GM23248 (cell line): Measurements from ENCODE around the gene RASA3. TPM values are rescaled to one million over a fixed set of nuclear protein-coding genes. Genes with fewer than 3 reads are reported as not detected.
A peak's percentile ranks its signal among the peaks of the same experiment; 100 is the strongest.

Experiments
- DNase-seq: peaks from one replicate; pipeline ENCODE4 v3.0.0-alpha.2; 2015
- H2AFZ ChIP-seq: fragments of 200-600 bp; sonication (generic); 2 replicates; pipeline ENCODE4 v1.6.1; 2016; ENCODE audit warnings: antibody characterized with exemption
- H3F3A ChIP-seq: fragments of 200-600 bp; sonication (generic); 2 replicates; pipeline ENCODE4 v1.6.1; 2016; ENCODE audit warnings: mild to moderate bottlenecking, antibody characterized with exemption, mixed run types; ENCODE audit not compliant: insufficient read depth
- H3K27ac ChIP-seq: fragments of 200-600 bp; sonication (generic); 2 replicates; pipeline ENCODE4 v1.5.1; 2016; ENCODE audit warnings: mild to moderate bottlenecking
- H3K27me3 ChIP-seq: fragments of 200-600 bp; sonication (generic); replicated peaks from 2 replicates; pipeline ENCODE4 v1.6.1; 2016; ENCODE audit warnings: mild to moderate bottlenecking; ENCODE audit not compliant: insufficient read depth
- H3K36me3 ChIP-seq: fragments of 200-600 bp; sonication (generic); 2 replicates; pipeline ENCODE4 v1.6.1; 2016; ENCODE audit warnings: low read depth, mild to moderate bottlenecking
- H3K4me1 ChIP-seq: fragments of 200-600 bp; sonication (generic); 2 replicates; pipeline ENCODE4 v1.6.1; 2016; ENCODE audit warnings: mild to moderate bottlenecking; ENCODE audit not compliant: insufficient read depth
- H3K4me2 ChIP-seq: fragments of 200-600 bp; sonication (generic); one replicate; pipeline ENCODE4 v1.6.1; 2016; ENCODE audit warnings: mild to moderate bottlenecking; ENCODE audit not compliant: unreplicated experiment
- H3K4me3 ChIP-seq: fragments of 200-600 bp; sonication (generic); 2 replicates; pipeline ENCODE4 v1.5.1; 2016; ENCODE audit warnings: mild to moderate bottlenecking
- H3K79me2 ChIP-seq: fragments of 200-600 bp; sonication (generic); 2 replicates; pipeline ENCODE4 v1.6.1; 2016; ENCODE audit warnings: mild to moderate bottlenecking; ENCODE audit not compliant: insufficient read depth
- H3K9ac ChIP-seq: fragments of 200-600 bp; sonication (generic); 2 replicates; pipeline ENCODE4 v1.6.1; 2016; ENCODE audit warnings: mild to moderate bottlenecking
- H3K9me2 ChIP-seq: fragments of 200-600 bp; sonication (generic); 2 replicates; pipeline ENCODE4 v1.6.1; 2016; ENCODE audit warnings: mixed run types, mild to moderate bottlenecking, moderate library complexity; ENCODE audit not compliant: insufficient read depth
- H3K9me3 ChIP-seq: fragments of 200-600 bp; sonication (generic); one replicate; pipeline ENCODE4 v1.6.1; 2017; ENCODE audit warnings: low read depth
- H4K20me1 ChIP-seq: fragments of 200-600 bp; sonication (generic); 2 replicates; pipeline ENCODE4 v1.6.0; 2016; ENCODE audit not compliant: insufficient read depth
- EZH2 ChIP-seq: fragments of 200-600 bp; sonication (generic); IDR thresholded peaks from 2 replicates; pipeline ENCODE4 v1.6.1; 2018; ENCODE audit warnings: antibody characterized with exemption, mild to moderate bottlenecking; ENCODE audit not compliant: insufficient read depth, poor library complexity, severe bottlenecking
- EZH2phosphoT487 ChIP-seq: fragments of 200-600 bp; sonication (generic); IDR thresholded peaks from 2 replicates; pipeline ENCODE4 v1.6.1; 2018; ENCODE audit warnings: antibody characterized with exemption, moderate library complexity, mild to moderate bottlenecking, low read depth; ENCODE audit not compliant: insufficient read depth
- WGBS, 2 experiments: methylation state at CpG; one replicate each; pipeline ENCODE4 v1.1.6; 2015 to 2017; ENCODE audit warnings: low lambda C conversion rate in 2 of 2, low coverage in 1 of 2; ENCODE audit errors: missing lambda C conversion rate in 2 of 2; 5-methylcytosine and 5-hydroxymethylcytosine counted together
- in situ Hi-C: fragments of 300-500 bp; cut with MboI; formaldehyde crosslinking; loops from 2 replicates; pipeline ENCODE4 v1.15.0; 2020
- polyA plus RNA-seq: library from polyadenylated mRNA; unstranded; fragments of >200 nt; fragmentation: Nextera tagmentation; extraction: Ambion mirVana; gene quantifications from 2 replicates; pipeline ENCODE4 v1.2.1, GENCODE V29; 2016
- total RNA-seq: library from RNA; depleted of rRNA; stranded (reverse); fragments of >200 nt; shearing (Covaris generic); gene quantifications from 2 replicates; pipeline ENCODE4 v1.2.3, GENCODE V29; 2014

Gene RASA3
- total and polyA plus RNA-seq, 2 experiments from 2014 or later: 34.3 to 36.7 TPM

DNA sequence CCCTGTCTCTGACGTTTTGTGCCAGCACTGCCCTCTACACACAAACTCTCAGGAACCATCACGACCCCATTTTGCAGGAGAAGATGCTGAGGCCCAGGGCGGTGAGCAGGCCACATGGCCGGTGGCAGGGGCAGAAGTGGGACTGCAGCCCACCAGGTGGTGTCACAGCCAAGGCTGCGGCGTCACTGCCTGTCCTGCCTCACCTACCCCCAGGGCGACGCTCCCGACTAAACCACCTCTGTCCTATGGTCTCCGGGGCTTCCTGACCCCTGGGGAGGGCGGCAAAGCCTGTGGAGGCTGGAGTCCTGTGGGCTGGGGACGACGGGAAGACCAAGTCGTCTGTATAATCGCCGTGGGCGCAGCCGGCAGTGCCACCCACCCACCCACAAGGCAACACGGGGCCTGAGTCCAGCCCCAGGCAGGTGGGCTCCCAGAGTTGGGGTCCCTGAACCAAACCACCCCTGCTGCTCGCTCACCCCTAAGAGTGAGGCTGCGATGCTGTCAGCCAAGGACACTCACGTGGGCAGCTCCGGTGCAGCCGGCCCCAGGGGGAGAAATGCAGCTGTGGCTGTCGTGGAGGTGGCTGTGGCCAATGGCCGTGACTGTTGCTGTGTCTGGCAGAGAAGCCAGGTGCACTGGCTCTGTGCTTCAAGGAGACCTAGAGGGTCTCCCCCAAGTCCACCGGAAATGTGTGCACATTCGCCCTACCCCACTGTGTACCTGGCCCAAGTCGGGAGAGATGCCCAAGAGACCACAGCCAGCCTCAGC, 29.7 kb downstream of the RASA3 start:
- Histone ChIP-seq H3K27ac (no peak overlapping the region), H3K9ac (no peak overlapping the region), H3K4me2 (no peak overlapping the region), H3K4me1 (peaks cover 22% of the 10 kb centered on the region), H3K27me3 (no peaks in the 10 kb centered on the region), H3K9me2 (no peaks in the 10 kb centered on the region), H3K79me2 (peaks cover 88% of the 10 kb centered on the region), H3F3A (peaks cover 8% of the 10 kb centered on the region; the same call in 1 of the 2 replicates), H2AFZ (no peak overlapping the region), H3K4me3 (no peak overlapping the region), H3K9me3 (no peaks in the 10 kb centered on the region), H3K36me3 (no peaks in the 10 kb centered on the region), H4K20me1 (no peaks in the 10 kb centered on the region)
- WGBS, 2 experiments: 91 to 95% methylated on average over 28 to 29 of the region's 29 CpGs
- no peak for DNase-seq
- TF ChIP-seq EZH2phosphoT487 (no peak), EZH2 (no peak)
- in situ Hi-C loops: no loop called here

DNA sequence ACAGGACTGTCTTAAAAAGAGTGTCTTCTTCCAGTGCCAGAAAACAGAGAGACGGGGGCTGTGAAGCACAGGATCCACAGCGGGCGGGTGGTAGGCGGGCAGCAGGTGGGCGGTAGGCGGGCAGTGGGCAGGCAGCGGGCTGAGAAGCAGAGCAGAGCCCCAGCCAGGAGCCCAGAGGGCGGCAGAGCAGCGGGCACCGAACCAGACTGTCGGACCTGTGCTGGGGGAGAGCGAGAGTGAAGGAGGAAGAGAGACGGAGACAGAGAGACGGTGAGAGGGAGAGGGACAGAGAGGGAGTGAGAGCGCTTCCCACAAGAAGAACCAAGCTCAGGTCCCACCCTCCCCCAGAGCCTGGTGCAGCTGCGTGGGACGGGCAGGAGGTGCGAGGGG, 30.3 kb downstream of the RASA3 start:
- H3K27me3 ChIP-seq: no peaks in the 10 kb centered on the region
- peaks cover 8% of the 10 kb centered on the region; the same call in 1 of the 2 replicates for H3F3A ChIP-seq
- no peaks in the 10 kb centered on the region for H3K36me3 ChIP-seq
- no peak for DNase-seq
- H3K4me3 ChIP-seq: no peak overlapping the region
- no peaks in the 10 kb centered on the region for H3K9me3 ChIP-seq
- no peak overlapping the region for H3K9ac ChIP-seq
- no peak overlapping the region for H3K27ac ChIP-seq
- H2AFZ ChIP-seq: no peak overlapping the region
- H3K9me2 ChIP-seq: no peaks in the 10 kb centered on the region
- WGBS, 2 experiments: 94 to 96% methylated on average over 15 to 18 of the region's 18 CpGs
- TF ChIP-seq EZH2: no peak
- no peak for TF ChIP-seq EZH2phosphoT487
- H3K4me2 ChIP-seq: no peak overlapping the region
- in situ Hi-C loops: no loop called here
- H3K79me2 ChIP-seq: peaks cover 88% of the 10 kb centered on the region
- H3K4me1 ChIP-seq: peaks cover 17% of the 10 kb centered on the region
- no peaks in the 10 kb centered on the region for H4K20me1 ChIP-seq

DNA sequence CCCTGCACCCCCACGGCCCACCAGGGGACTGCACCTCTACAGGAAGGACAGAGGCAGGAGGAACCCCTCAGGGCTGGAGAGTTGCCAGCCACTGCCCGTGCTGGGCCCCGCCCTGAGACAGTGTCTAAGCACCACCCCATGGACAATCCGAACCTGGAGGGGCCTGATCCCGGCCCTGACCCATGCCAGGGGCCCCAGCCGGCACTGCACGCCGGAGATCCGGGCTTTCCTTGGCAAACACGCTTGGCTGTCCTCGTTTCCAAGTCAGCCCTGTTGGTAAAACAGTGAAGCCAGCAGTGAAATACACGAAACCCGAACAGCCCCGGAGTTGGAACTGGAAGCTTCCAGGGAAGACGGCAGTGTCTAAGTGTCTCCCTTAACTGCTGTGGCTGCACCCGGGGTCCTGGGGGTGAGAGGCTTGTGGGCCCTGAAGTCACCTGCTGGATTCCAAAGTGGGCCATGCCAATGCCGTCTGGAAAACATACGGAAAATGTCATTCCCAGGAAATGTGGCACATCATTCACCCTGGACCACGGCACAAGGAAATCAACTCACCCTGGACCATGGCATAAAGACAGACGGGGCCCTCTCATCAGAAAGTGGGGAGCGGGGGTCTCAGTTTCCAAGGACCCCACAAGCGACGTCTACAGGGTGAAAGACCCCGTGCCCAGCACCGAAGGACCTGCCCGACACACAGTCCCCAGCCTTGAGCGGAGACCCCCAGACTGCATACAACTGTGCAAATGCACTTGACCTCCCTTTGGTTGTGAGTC, 30.9 kb downstream of the RASA3 start:
- peaks cover 88% of the 10 kb centered on the region for H3K79me2 ChIP-seq
- 54 to 55% methylated on average over 27 of the region's 27 CpGs for WGBS, 2 experiments
- DNase-seq: peak; percentile 36
- H2AFZ ChIP-seq: no peak overlapping the region
- TF ChIP-seq EZH2: no peak
- TF ChIP-seq EZH2phosphoT487: no peak
- peaks cover 8% of the 10 kb centered on the region; the same call in 1 of the 2 replicates for H3F3A ChIP-seq
- H3K36me3 ChIP-seq: no peaks in the 10 kb centered on the region
- no peak overlapping the region for H3K9ac ChIP-seq
- no peak overlapping the region for H3K4me2 ChIP-seq
- in situ Hi-C loops: no loop called here
- H3K27ac ChIP-seq: no peak overlapping the region
- no peaks in the 10 kb centered on the region for H3K9me3 ChIP-seq
- no peaks in the 10 kb centered on the region for H4K20me1 ChIP-seq
- no peak overlapping the region for H3K4me3 ChIP-seq
- H3K27me3 ChIP-seq: no peaks in the 10 kb centered on the region
- H3K4me1 ChIP-seq: peaks cover 13% of the 10 kb centered on the region
- H3K9me2 ChIP-seq: no peaks in the 10 kb centered on the region

DNA sequence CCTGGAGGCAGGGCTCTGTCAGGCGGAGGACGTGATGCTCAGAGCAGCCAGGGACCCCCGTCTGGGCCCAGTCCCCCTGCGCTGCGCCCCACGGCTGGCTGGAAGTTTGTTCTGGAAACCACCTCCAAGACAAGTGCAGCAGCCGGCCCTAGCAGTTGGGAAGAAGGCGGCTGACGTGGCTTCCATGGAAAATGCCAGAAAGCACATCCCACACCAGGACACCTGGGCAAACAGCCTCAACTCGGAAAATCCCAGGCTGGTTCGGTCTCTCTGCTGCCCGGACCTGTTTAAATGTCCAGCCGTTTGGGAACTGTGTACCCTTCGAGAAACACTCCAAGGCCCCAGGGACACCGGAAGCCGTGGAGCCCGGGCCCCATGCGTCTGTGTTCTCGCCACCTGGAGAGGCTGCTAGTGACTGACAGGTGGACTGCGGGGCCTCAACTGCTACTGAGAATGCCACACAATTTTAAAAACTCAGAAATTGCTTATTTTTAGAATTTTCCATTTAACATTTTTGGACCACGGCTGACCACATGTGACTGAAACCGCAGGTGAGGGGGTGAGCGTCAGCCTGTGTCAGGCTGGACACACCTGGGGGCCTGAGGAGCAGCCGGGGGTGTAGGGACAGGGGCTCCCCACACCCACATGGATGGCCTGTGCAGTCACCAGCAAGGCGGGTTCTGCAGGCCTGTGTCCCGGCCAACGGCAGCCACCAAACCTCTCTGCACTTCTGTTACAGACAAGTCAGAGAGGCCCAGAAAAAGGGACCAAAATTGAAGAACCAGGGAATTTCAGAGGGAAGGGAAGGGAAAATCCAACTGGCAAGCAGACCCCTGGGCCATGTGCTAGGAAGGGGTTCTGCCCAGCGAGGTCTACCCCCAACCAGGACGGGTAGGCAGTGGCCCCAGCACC, 31.7 kb downstream of the RASA3 start:
- Histone ChIP-seq H3K4me2 (no peak overlapping the region), H3K36me3 (no peaks in the 10 kb centered on the region), H3F3A (no peaks in the 10 kb centered on the region; the same call in 1 of the 2 replicates), H3K9me2 (no peaks in the 10 kb centered on the region), H3K27me3 (no peaks in the 10 kb centered on the region), H3K4me1 (peaks cover 12% of the 10 kb centered on the region), H4K20me1 (no peaks in the 10 kb centered on the region), H2AFZ (no peak overlapping the region), H3K9me3 (no peaks in the 10 kb centered on the region), H3K27ac (0 out of 2 replicates have a peak overlapping the region, but pooled peaks have one; percentile 6), H3K4me3 (no peak overlapping the region), H3K9ac (no peak overlapping the region), H3K79me2 (peaks cover 88% of the 10 kb centered on the region)
- 78 to 79% methylated on average over 29 of the region's 29 CpGs for WGBS, 2 experiments
- peak; percentile 57 for DNase-seq
- in situ Hi-C loops: no loop called here
- TF ChIP-seq EZH2: no peak
- no peak for TF ChIP-seq EZH2phosphoT487
